ENCODE data around the gene FBXL13. TPM values are rescaled to one million over a fixed set of nuclear protein-coding genes. Genes with fewer than 3 reads are reported as not detected.

Gene FBXL13
- total and polyA plus RNA-seq, 2 of the 8 experiments (the other 6 are each of a cell fraction or from before 2014, with no cell fraction given) = 1.2 to 2.8 TPM

DNA sequence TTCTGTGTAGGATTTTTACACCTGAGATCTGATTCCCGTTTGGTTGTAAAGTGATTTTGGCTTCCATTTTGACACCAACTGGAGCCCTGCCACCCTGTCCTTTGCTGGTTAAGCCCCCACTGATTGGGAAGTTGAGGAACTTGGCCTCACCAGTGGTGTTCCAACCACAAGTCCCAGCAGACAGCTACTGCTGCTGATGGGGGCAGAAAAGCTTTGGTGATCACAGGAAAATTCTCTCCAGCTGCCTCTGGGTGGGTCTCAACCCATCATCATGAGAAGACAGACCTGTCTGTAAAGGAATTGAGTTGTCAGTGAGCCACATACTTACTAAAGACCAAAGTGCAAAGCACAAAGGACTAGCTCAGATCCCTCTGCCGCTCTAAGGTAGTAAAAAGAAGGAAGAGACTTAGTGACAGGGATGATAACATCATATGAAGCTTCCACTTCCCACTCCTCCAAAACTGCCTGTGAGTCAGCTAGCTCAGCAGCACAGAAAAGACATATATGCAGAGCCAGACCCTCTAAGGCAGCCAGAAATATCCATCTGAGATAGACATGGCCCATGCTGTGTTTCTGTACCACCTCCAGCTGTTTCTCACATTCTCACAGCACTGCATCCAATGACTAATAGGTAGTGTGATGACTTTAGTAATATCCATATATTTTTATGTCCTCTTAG is 184.2 kb downstream of the FBXL13 start (continued):
- no peak for TF ChIP-seq POU5F1 (IDR thresholded peaks at IDR 0.05; ENCODE audit: low read depth, low read length)
- TF ChIP-seq ATF3 (IDR thresholded peaks at IDR 0.05; ENCODE audit: insufficient read depth, low read depth, low read length) = no peak
- no peak for TF ChIP-seq POLR2AphosphoS5 (IDR thresholded peaks at IDR 0.05; ENCODE audit: low read depth, low read length)
- TF ChIP-seq SP2 (IDR thresholded peaks at IDR 0.05; ENCODE audit: low read length) = no peak

Measured in H1 (cell line).